SK-N-SH (cell line): Measurements from ENCODE around the gene CACNA1E. TPM values are rescaled to one million over a fixed set of nuclear protein-coding genes. Genes with fewer than 3 reads are reported as not detected.

ENCODE experiments used
- CTCF ChIA-PET: fragments of 300-600, 350-600 bp; formaldehyde crosslinking; extraction: SDS; loops from one replicate; lab custom pipeline; 2021; lab: Yijun Ruan, JAX
- POLR2A ChIA-PET: fragments of 350-600 bp; sonication (Branson Sonifier 250); formaldehyde crosslinking; extraction: SDS; loops from one replicate; lab custom pipeline; 2020; ENCODE audit warnings: antibody characterized with exemption, inconsistent platforms; lab: Yijun Ruan, JAX
- DNase-seq: peaks from one replicate; pipeline ENCODE4 v3.0.0; 2012
- H2AFZ ChIP-seq: fragments of 200-600 bp; sonication (generic); 2 replicates; pipeline ENCODE4 v1.8.1; 2016; ENCODE audit warnings: antibody characterized with exemption, mild to moderate bottlenecking, low read depth
- H3F3A ChIP-seq: fragments of 200-600 bp; sonication (generic); replicated peaks from 2 replicates; pipeline ENCODE3; 2016; ENCODE audit warnings: antibody characterized with exemption, mild to moderate bottlenecking; ENCODE audit not compliant: insufficient read depth
- H3K27ac ChIP-seq, 2 experiments: fragments of 200-500 bp in 1 of 2; fragments of 200-600 bp in 1 of 2; sonication (Bioruptor generic) in 1 of 2; sonication (generic), shearing (Covaris generic) in 1 of 2; 2 replicates each; pipeline versions ENCODE4 v1.5.1 to v1.6.1; 2014 to 2016; ENCODE audit warnings: low read depth in 2 of 2, inconsistent platforms in 1 of 2, low read length in 1 of 2, mild to moderate bottlenecking in 1 of 2, mixed read lengths in 1 of 2
- H3K27me3 ChIP-seq: fragments of 200-600 bp; sonication (generic), shearing (Covaris generic); 2 replicates; pipeline ENCODE4 v1.6.1; 2016; ENCODE audit warnings: mixed run types; ENCODE audit not compliant: insufficient read depth
- H3K36me3 ChIP-seq, 2 experiments: fragments of 200-500 bp in 1 of 2; fragments of 200-600 bp in 1 of 2; sonication (Bioruptor generic) in 1 of 2; sonication (generic) in 1 of 2; replicated peaks in 1 of 2; 2 replicates each; pipeline versions ENCODE3 to v1.5.1; 2014 to 2016; ENCODE audit warnings: low read length in 1 of 2, mild to moderate bottlenecking in 1 of 2; ENCODE audit not compliant: insufficient read depth in 2 of 2, control insufficient read depth in 1 of 2
- H3K4me1 ChIP-seq, 2 experiments: fragments of 200-500 bp in 1 of 2; fragments of 200-600 bp in 1 of 2; sonication (Bioruptor generic) in 1 of 2; sonication (generic), shearing (Covaris generic) in 1 of 2; 2 replicates each; pipeline versions ENCODE4 v1.5.1 to v1.6.1; 2014 to 2016; ENCODE audit warnings: low read depth in 1 of 2, low read length in 1 of 2, mixed run types in 1 of 2; ENCODE audit not compliant: insufficient read depth in 2 of 2, control insufficient read depth in 1 of 2
- H3K4me2 ChIP-seq: fragments of 200-600 bp; sonication (generic), shearing (Covaris generic); 2 replicates; pipeline ENCODE4 v1.6.1; 2017; ENCODE audit warnings: mixed run types
- H3K4me3 ChIP-seq, 2 experiments: fragments of 200-500 bp in 1 of 2; fragments of 200-600 bp in 1 of 2; sonication (Bioruptor generic) in 1 of 2; sonication (generic), shearing (Covaris generic) in 1 of 2; 2 replicates each; pipeline versions ENCODE4 v1.5.1 to v1.8.1; 2014 to 2016; ENCODE audit warnings: low read depth in 2 of 2, inconsistent platforms in 1 of 2, low read length in 1 of 2, mild to moderate bottlenecking in 1 of 2, mixed read lengths in 1 of 2, moderate library complexity in 1 of 2
- H3K79me2 ChIP-seq: fragments of 200-600 bp; sonication (generic); 2 replicates; pipeline ENCODE4 v1.8.1; 2017; ENCODE audit warnings: mild to moderate bottlenecking; ENCODE audit not compliant: insufficient read depth
- H3K9ac ChIP-seq: fragments of 200-600 bp; sonication (generic); 2 replicates; pipeline ENCODE4 v1.6.1; 2017; ENCODE audit warnings: mixed run types
- H3K9me2 ChIP-seq: fragments of 200-600 bp; sonication (generic); 2 replicates; pipeline ENCODE4 v1.6.1; 2017; ENCODE audit warnings: mixed run types
- H3K9me3 ChIP-seq: fragments of 200-600 bp; sonication (generic); 2 replicates; pipeline ENCODE4 v1.6.1; 2017; ENCODE audit warnings: mixed run types, mild to moderate bottlenecking, moderate library complexity
- H4K20me1 ChIP-seq: fragments of 200-600 bp; sonication (generic); 2 replicates; pipeline ENCODE4 v1.6.1; 2017; ENCODE audit warnings: mild to moderate bottlenecking, mixed run types; ENCODE audit not compliant: insufficient read depth
- CHD2 ChIP-seq: fragments of 150-350 bp; IDR thresholded peaks from 2 replicates; pipeline ENCODE4 v1.6.1; 2018; ENCODE audit warnings: low read length; ENCODE audit not compliant: partially characterized antibody
- CTCF ChIP-seq: fragments of 200-600 bp; sonication (generic); IDR thresholded peaks from 2 replicates; pipeline ENCODE4 v1.6.1; 2017; ENCODE audit warnings: antibody characterized with exemption, mild to moderate bottlenecking, moderate library complexity
- ELF1 ChIP-seq: IDR thresholded peaks from 2 replicates; pipeline ENCODE4 v1.4.0; 2012
- EZH2phosphoT487 ChIP-seq: fragments of 200-600 bp; sonication (generic); IDR thresholded peaks from 2 replicates; pipeline ENCODE4 v1.6.1; 2017; ENCODE audit warnings: low read depth, mixed run types, mild to moderate bottlenecking, antibody characterized with exemption, moderate library complexity, borderline replicate concordance
- FOSL2 ChIP-seq: IDR thresholded peaks from 2 replicates; pipeline ENCODE4 v1.4.0; 2012; ENCODE audit warnings: low read depth, mild to moderate bottlenecking, moderate library complexity, borderline replicate concordance
- FOXJ3 ChIP-seq: sonication (generic); formaldehyde crosslinking; IDR thresholded peaks from 2 replicates; pipeline ENCODE4 v1.5.1; 2020; ENCODE audit warnings: mild to moderate bottlenecking, missing genetic modification reagents
- FOXM1 ChIP-seq: IDR thresholded peaks from 2 replicates; pipeline ENCODE4 v1.4.0; 2012; ENCODE audit warnings: low read depth, mild to moderate bottlenecking
- GABPA ChIP-seq: IDR thresholded peaks from 2 replicates; pipeline ENCODE4 v1.4.0; 2012; ENCODE audit warnings: low read depth, mild to moderate bottlenecking
- GATA2 ChIP-seq: sonication (generic); formaldehyde crosslinking; IDR thresholded peaks from 2 replicates; pipeline ENCODE4 v1.5.0; 2020; ENCODE audit warnings: mild to moderate bottlenecking, missing genetic modification reagents
- IRF3 ChIP-seq: fragments of 150-350 bp; IDR thresholded peaks from 2 replicates; pipeline ENCODE4 v1.6.1; 2016; ENCODE audit warnings: mild to moderate bottlenecking, low read depth, low read length
- JUND ChIP-seq: IDR thresholded peaks from 2 replicates; pipeline ENCODE4 v1.4.0; 2012
- MAX ChIP-seq: IDR thresholded peaks from 2 replicates; pipeline ENCODE4 v1.4.0; 2012; ENCODE audit warnings: low read depth
- MXI1 ChIP-seq: IDR thresholded peaks from 2 replicates; pipeline ENCODE4 v1.6.1; 2012; ENCODE audit warnings: mild to moderate bottlenecking, low read depth, low read length, improper control_type of control experiment
- POLR2AphosphoS5 ChIP-seq: IDR thresholded peaks from 2 replicates; pipeline ENCODE4 v1.6.1; 2012; ENCODE audit warnings: low read depth, low read length
- RAD21 ChIP-seq: IDR thresholded peaks from 2 replicates; pipeline ENCODE4 v1.6.1; 2012; ENCODE audit warnings: mild to moderate bottlenecking, low read length
- RFX5 ChIP-seq: IDR thresholded peaks from 2 replicates; pipeline ENCODE4 v1.6.1; 2012; ENCODE audit warnings: mild to moderate bottlenecking, improper control_type of control experiment, low read length
- RXRA ChIP-seq: IDR thresholded peaks from 2 replicates; pipeline ENCODE4 v1.4.0; 2012; ENCODE audit warnings: low read depth, mild to moderate bottlenecking, borderline replicate concordance
- SIN3A ChIP-seq: IDR thresholded peaks from 2 replicates; pipeline ENCODE4 v1.6.1; 2012; ENCODE audit warnings: low read depth, mild to moderate bottlenecking, low read length, moderate library complexity, borderline replicate concordance
- SMC3 ChIP-seq: IDR thresholded peaks from 2 replicates; pipeline ENCODE4 v1.6.1; 2012; ENCODE audit warnings: low read depth, low read length, improper control_type of control experiment
- TEAD4 ChIP-seq: IDR thresholded peaks from 2 replicates; pipeline ENCODE4 v1.4.0; 2012; ENCODE audit warnings: mild to moderate bottlenecking, borderline replicate concordance; ENCODE audit not compliant: insufficient read depth
- USF2 ChIP-seq: fragments of 150-350 bp; IDR thresholded peaks from 2 replicates; pipeline ENCODE4 v1.6.1; 2017; ENCODE audit warnings: antibody characterized with exemption, low read length, low read depth, borderline replicate concordance
- YY1 ChIP-seq: IDR thresholded peaks from 2 replicates; pipeline ENCODE4 v1.4.0; 2012; ENCODE audit warnings: low read depth, mild to moderate bottlenecking
- ZBTB33 ChIP-seq: IDR thresholded peaks from 2 replicates; pipeline ENCODE4 v1.4.0; 2012; ENCODE audit warnings: low read depth, borderline replicate concordance
- WGBS: methylation state at CpG from one replicate; pipeline ENCODE4 v1.1.6; 2017; ENCODE audit warnings: low lambda C conversion rate; 5-methylcytosine and 5-hydroxymethylcytosine counted together
- polyA plus RNA-seq, 3 experiments: library from polyadenylated mRNA; depleted of rRNA; stranded (reverse); fragments of >200 nt; gene quantifications; 2 replicates each; pipeline ENCODE4 v1.2.3, GENCODE V29; 2012

CACNA1E gene
- polyA plus RNA-seq, 1 of the 3 experiments (the other 2 are of a cell fraction): not detected

GRCh38 chr1:181630838-181631237 is 147.5 kb downstream of the CACNA1E start:
- Histone ChIP-seq H3K9ac (no peak overlapping the region), H3K27me3 (no peaks in the 10 kb centered on the region), H3K9me3 (no peaks in the 10 kb centered on the region), H3K79me2 (no peaks in the 10 kb centered on the region), H3K36me3 (no peaks in the 10 kb centered on the region), H4K20me1 (no peaks in the 10 kb centered on the region), H3K27ac (no peak overlapping the region), H3K4me2 (no peak overlapping the region), H3K4me3 (no peak overlapping the region), H2AFZ (no peak overlapping the region), H3F3A (no peaks in the 10 kb centered on the region), H3K4me1 (no peaks in the 10 kb centered on the region), H3K9me2 (no peaks in the 10 kb centered on the region)
- CTCF ChIA-PET: no interaction called here
- WGBS: no CpG with 5 or more reads among the region's 3 CpGs
- POLR2A ChIA-PET: no interaction called here
- DNase-seq: no peak
- TF ChIP-seq FOXM1: no peak
- no peak for TF ChIP-seq TEAD4
- no peak for TF ChIP-seq EZH2phosphoT487
- no peak for TF ChIP-seq MXI1
- no peak for TF ChIP-seq FOXJ3 (CRISPR knock-in tag)

GRCh38 chr1:181632492-181632891 is 149.2 kb downstream of the CACNA1E start:
- no peak for TF ChIP-seq GATA2
- no peak for TF ChIP-seq JUND
- no peak for TF ChIP-seq RFX5
- no peak for TF ChIP-seq SIN3A
- no peak for TF ChIP-seq FOXJ3 (CRISPR knock-in tag)
- no peak for TF ChIP-seq ZBTB33
- no peak for TF ChIP-seq ELF1
- TF ChIP-seq SMC3: no peak
- no peak for TF ChIP-seq RAD21
- no peak for TF ChIP-seq IRF3
- TF ChIP-seq FOXM1: no peak
- no peak for TF ChIP-seq CTCF
- TF ChIP-seq FOSL2: no peak
- no peak for TF ChIP-seq USF2
- TF ChIP-seq GABPA: no peak
- no peak for TF ChIP-seq MAX
- TF ChIP-seq YY1: no peak
- TF ChIP-seq RXRA: no peak
- no peak for TF ChIP-seq CHD2
- TF ChIP-seq POLR2AphosphoS5: no peak
- Histone ChIP-seq H3K27ac (no peak overlapping the region), H3K4me2 (no peak overlapping the region), H3K4me3 (no peak overlapping the region), H3K27me3 (no peaks in the 10 kb centered on the region), H3K79me2 (no peaks in the 10 kb centered on the region), H2AFZ (no peak overlapping the region), H3K9me2 (no peaks in the 10 kb centered on the region), H3K4me1 (no peaks in the 10 kb centered on the region), H3F3A (no peaks in the 10 kb centered on the region), H3K36me3 (no peaks in the 10 kb centered on the region), H3K9me3 (no peaks in the 10 kb centered on the region), H3K9ac (no peak overlapping the region), H4K20me1 (no peaks in the 10 kb centered on the region)
- CTCF ChIA-PET: interaction anchor here (0.7 to 1.0 kb wide), 2 partner anchors 27 to 208 kb away, joined by 3 read pairs; no protein-coding TSS in a partner anchor
- 0% methylated on average over 1 of the region's 1 CpG for WGBS
- DNase-seq: no peak
- POLR2A ChIA-PET: no interaction called here
